K562 (cell line): ENCODE data around the gene RPS2. TPM values are rescaled to one million over a fixed set of nuclear protein-coding genes. Genes with fewer than 3 reads are reported as not detected.

Experiments used
- BCL6 ChIP-seq: fragments of 250-450 bp; sonication (Bioruptor Pico); IDR thresholded peaks from 2 replicates; pipeline ENCODE4 v1.4.0; 2020
- CBX3 ChIP-seq, 2 experiments: IDR thresholded peaks; 1 replicate in 1 of 2; 2 replicates in 1 of 2; pipeline ENCODE4 v1.6.1; 2012; ENCODE audit warnings: inconsistent platforms in 2 of 2, low read length in 2 of 2, borderline replicate concordance in 1 of 2, control low read depth in 1 of 2
- ETV5 ChIP-seq: sonication (generic); formaldehyde crosslinking; IDR thresholded peaks from 2 replicates; pipeline ENCODE4 v1.4.0; 2020; ENCODE audit warnings: low read depth, mild to moderate bottlenecking, missing genetic modification reagents
- GTF2A2 ChIP-seq: IDR thresholded peaks from 2 replicates; pipeline ENCODE4 v1.6.1; 2016; ENCODE audit warnings: mild to moderate bottlenecking, missing genetic modification characterization, missing compliant biosample characterization
- MAZ ChIP-seq, 2 experiments: fragments of 450-650 bp in 1 of 2; sonication (generic) in 1 of 2; formaldehyde crosslinking; IDR thresholded peaks in 1 of 2; conservative IDR thresholded peaks in 1 of 2; 2 replicates each; pipeline versions ENCODE4 v1.4.0 to v1.5.0; 2020; ENCODE audit warnings: mild to moderate bottlenecking in 1 of 2, missing genetic modification reagents in 1 of 2
- PHF20 ChIP-seq: fragments of 450-650 bp; IDR thresholded peaks from 2 replicates; pipeline ENCODE4 v1.6.1; 2018; ENCODE audit not compliant: partially characterized antibody
- PTRF ChIP-seq: fragments of 450-650 bp; IDR thresholded peaks from 2 replicates; pipeline ENCODE4 v1.6.1; 2016; ENCODE audit warnings: mild to moderate bottlenecking, missing genetic modification characterization, missing compliant biosample characterization
- SMAD4 ChIP-seq: fragments of 250-450 bp; sonication (Bioruptor Pico); conservative IDR thresholded peaks from 2 replicates; pipeline ENCODE4 v1.8.0; 2021; ENCODE audit warnings: inconsistent platforms, mild to moderate bottlenecking, moderate library complexity
- THRB ChIP-seq: fragments of 450-650 bp; formaldehyde crosslinking; conservative IDR thresholded peaks from 2 replicates; pipeline ENCODE4 v1.4.0; 2022; ENCODE audit warnings: mild to moderate bottlenecking, missing genetic modification characterization
- YY1 ChIP-seq, 3 experiments: IDR thresholded peaks; 2 replicates each; pipeline ENCODE4 v1.6.1; 2011; ENCODE audit warnings: low read length in 2 of 3, mild to moderate bottlenecking in 2 of 3, moderate library complexity in 2 of 3, borderline replicate concordance in 1 of 3, control low read depth in 1 of 3, low read depth in 1 of 3; ENCODE audit not compliant: insufficient read depth in 3 of 3, insufficient replicate concordance in 2 of 3, control insufficient read depth in 1 of 3, insufficient read length in 1 of 3; ENCODE audit errors: extremely low read depth in 1 of 3
- ZBTB33 ChIP-seq: sonication (generic); formaldehyde crosslinking; IDR thresholded peaks from 2 replicates; pipeline ENCODE4 v1.8.1; 2023; ENCODE audit warnings: mild to moderate bottlenecking, missing genetic modification reagents
- ZHX1 ChIP-seq: fragments of 150-350 bp; conservative IDR thresholded peaks from 2 replicates; pipeline ENCODE4 v1.6.1; 2014; ENCODE audit warnings: low read length
- ZMIZ1 ChIP-seq, 2 experiments: fragments of 150-350 bp in 1 of 2; IDR thresholded peaks; 2 replicates each; pipeline ENCODE4 v1.6.1; 2012 to 2016; ENCODE audit warnings: low read depth in 2 of 2, low read length in 2 of 2, mild to moderate bottlenecking in 1 of 2, moderate library complexity in 1 of 2
- ZNF41 ChIP-seq: fragments of 250-450 bp; sonication (Bioruptor Pico); conservative IDR thresholded peaks from 2 replicates; pipeline ENCODE4 v1.4.0; 2020; ENCODE audit warnings: mild to moderate bottlenecking
- ZNF512 ChIP-seq: IDR thresholded peaks from 2 replicates; pipeline ENCODE4 v1.6.1; 2016; ENCODE audit warnings: missing genetic modification characterization, missing compliant biosample characterization
- polyA plus RNA-seq, 8 experiments: library from polyadenylated mRNA; depleted of rRNA in 4 of 8; stranded (reverse) in 5 of 8; unstranded in 3 of 8; fragments of >200 nt; fragmentation: Nextera tagmentation in 2 of 8; fragmentation: Illumina TruSeq in 1 of 8; extraction: Ambion mirVana in 2 of 8; extraction: Trizol in 1 of 8; gene quantifications; 2 replicates each; pipeline versions ENCODE4 v1.2.1 to v1.2.3, GENCODE V29; 2011 to 2014; ENCODE audit warnings: inconsistent platforms in 1 of 8, missing spikeins in 1 of 8
- total RNA-seq, 7 experiments: library from RNA; depleted of rRNA in 6 of 7; stranded (reverse); fragments of >200 nt in 6 of 7; fragmentation: Illumina TruSeq in 2 of 7; extraction: Trizol in 2 of 7; gene quantifications; 2 replicates each; pipeline versions ENCODE4 v1.2.1 to v1.2.3, GENCODE V29; 2011 to 2021; ENCODE audit warnings: low replicate concordance in 1 of 7

Gene RPS2
- total and polyA plus RNA-seq, 9 of the 15 experiments (the other 6 are each of a cell fraction or from before 2014, with no cell fraction given), result 834 to 4,794 (median 3,793) TPM

DNA sequence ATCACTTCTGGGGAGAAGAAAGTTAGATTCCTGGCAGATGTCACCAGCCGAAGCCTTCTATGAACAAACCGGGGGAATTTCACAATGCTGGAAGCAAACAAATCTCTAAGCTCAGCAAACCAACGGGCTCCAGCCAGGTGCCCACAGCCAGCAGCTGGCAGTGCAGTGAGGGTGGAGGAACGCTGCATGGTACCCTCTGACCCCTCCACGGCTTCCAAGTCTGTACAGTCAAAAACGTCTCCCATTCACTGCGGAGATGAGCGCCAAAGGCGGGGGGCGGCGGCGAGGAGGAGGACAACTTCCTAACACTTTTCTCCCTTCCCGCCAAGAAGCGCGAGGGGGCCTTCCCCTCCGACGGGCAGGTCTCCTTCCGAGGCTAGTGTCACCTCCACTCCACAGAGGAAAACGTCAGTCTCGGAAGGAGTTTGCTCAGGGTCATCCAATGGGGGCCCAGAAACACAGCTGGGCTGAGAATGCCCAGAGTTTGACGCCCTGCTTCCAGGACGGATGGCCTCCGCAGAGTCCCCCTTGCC is 44.1 kb upstream of the RPS2 start (continued):
- no peak for TF ChIP-seq YY1 (IDR thresholded peaks at IDR 0.05; ENCODE audit: borderline replicate concordance in 1 of 3, control insufficient read depth in 1 of 3, extremely low read depth in 1 of 3, insufficient read depth in 3 of 3, insufficient read length in 1 of 3, insufficient replicate concordance in 2 of 3, low read depth in 1 of 3, low read length in 2 of 3)
- TF ChIP-seq BCL6 (CRISPR knock-in tag), result no peak
- TF ChIP-seq GTF2A2 (tag), result no peak
- no peak for TF ChIP-seq ETV5
- TF ChIP-seq ZMIZ1 (IDR thresholded peaks at IDR 0.05; ENCODE audit: low read depth in 2 of 2, low read length in 2 of 2), result no peak
- TF ChIP-seq ZNF512 (tag), result no peak
- TF ChIP-seq ZHX1, result no peak
- TF ChIP-seq CBX3 (IDR thresholded peaks at IDR 0.05; ENCODE audit: borderline replicate concordance in 1 of 2, low read length in 2 of 2), result peak in 1 of 2 experiments; percentile 37; a peak in 1 of 3 replicates
- TF ChIP-seq ZNF41, result no peak
- no peak for TF ChIP-seq PHF20
- TF ChIP-seq ZBTB33 (CRISPR knock-in tag), result 0 out of 2 replicates have a peak, but pooled peaks have one; percentile 10
- TF ChIP-seq PTRF (tag), result no peak
- TF ChIP-seq THRB (CRISPR knock-in tag), result no peak
- peak in 1 of 2 experiments; percentile 49; a peak in 1 of 4 replicates for TF ChIP-seq MAZ (CRISPR knock-in tag; conservative IDR thresholded peaks at IDR 0.05 in 1 of 2, IDR thresholded peaks at IDR 0.05 in 1 of 2)
- no peak for TF ChIP-seq SMAD4 (CRISPR knock-in tag)
